NCI-H1436 treated with DMSO at 0.1 percent for 48 hours (cell line): ENCODE data around the gene TMEM53.
"Not testable (repeated sequence)": the region's sequence is repeated elsewhere in the genome, so short reads cannot be mapped to it uniquely, and the experiment has no call there.

Experiments
- DNase-seq: peaks from one replicate; lab custom pipeline; 2025; lab: John Stamatoyannopoulos, UW

Gene TMEM53

DNA sequence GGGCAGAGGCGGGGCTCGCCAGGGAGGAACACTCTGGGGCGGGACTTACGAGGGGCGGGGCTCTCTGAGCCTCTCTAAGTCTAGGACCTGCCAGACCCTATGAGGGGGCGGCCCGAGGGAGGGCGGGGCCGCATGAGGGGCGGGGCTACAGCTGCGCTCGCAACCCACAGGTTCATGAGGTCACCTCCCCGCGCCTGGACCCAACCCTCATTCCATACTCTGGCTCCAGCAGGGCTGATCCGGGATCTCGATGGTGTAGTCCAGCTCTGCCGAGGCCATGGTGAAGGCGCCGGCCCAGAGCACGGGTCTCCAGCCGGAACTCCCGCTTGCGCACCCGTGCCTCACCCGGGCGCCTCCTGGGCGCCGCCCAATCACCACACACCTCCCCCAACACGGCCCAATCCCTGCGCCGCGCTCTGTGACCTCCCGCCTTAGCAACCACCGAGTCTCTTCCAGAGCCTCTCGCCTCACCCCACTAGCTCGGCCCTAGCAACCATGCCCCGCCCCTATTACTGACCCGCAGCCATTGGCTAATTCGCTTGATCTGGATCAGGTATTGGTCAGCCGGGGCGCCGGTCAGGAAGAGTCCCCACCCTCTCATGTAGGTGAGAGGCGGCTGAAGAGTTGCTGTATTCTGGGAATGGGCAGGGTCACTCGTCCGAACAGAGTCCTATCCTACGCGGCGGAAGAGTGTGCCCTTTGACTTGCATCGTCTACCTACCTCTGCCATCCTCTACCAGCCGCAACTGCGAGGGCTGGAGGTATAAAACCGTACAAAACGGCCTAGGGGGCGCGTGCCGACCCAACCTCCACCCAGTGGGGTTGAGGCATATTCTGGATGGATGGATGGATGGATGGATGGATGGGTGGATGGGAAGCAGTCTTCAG, at the start of gene TMEM53, which contains the start of gene ARMH1:
TSS of gene TMEM53 (minus strand) at position 369 of the 888 bp plus-strand sequence. CDS start at position 279, 90 bp downstream.
TSS of gene ARMH1 (plus strand) at position 602 of the 888 bp plus-strand sequence. CDS start 14,984 bp downstream, outside the sequence.
- DNase-seq = peak; percentile 86

DNA sequence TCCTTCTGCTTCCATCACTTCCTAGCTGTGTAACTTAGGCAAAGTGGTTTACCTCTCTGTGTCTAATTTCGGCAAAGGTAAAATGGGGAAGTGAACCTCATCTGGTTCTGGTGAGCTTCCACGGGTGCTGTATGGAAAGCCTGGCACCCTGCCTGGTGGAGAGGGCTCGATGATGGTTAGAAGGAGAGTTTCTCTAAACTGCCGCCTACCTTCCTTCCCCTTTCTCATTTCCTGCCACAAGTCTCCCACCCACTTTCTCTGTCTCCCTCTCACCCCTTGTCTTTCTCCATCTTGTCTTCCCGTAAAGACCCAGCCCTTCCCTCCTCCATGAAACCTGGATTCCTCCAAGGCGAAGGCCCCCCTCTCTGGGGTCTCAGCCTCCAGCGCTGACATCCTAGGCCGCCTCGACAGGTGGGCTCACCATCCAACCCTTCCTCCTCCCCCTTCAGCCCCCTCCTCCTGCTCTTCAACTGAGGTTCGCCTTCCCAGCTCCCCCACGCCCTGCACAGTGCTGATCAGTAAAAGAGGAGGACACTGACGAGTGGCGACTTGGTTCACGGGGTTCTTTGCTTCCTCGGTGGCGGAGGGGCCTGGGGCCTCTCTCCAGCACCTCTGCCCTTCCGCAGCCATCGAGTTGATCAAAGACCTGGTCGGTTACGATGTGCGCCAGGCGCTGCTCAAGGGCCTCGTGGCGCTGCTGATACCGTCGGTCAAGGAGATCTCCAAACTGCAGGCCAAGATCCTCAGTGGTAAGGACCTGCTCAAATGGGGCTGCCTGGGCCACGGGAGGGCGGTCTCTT, 49.4 kb upstream of the TMEM53 start:
- DNase-seq = no peak

DNA sequence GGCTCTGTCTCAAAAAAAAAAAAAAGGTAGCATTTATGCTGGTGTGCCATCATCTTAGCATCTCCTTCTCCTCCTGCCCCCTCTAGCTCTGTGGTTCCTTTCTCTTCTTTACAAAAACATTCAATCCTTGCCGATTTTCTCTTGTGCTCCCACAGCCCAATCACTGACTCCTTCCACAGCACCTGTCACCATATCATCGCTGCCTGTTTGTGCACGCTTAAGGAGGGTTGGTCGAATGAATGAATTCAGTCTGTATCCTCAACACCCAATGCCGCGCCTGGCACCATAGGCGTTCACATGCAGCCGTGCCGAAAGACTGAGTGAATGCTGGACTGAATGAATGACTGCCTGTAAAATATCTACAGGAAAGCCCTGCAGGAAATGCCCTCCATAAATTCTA, 48.8 kb upstream of the TMEM53 start:
- DNase-seq = no peak

- no peak for DNase-seq
Measured at GRCh38 chr1:44721485-44722361, 47.4 kb upstream of the TMEM53 start.

DNA sequence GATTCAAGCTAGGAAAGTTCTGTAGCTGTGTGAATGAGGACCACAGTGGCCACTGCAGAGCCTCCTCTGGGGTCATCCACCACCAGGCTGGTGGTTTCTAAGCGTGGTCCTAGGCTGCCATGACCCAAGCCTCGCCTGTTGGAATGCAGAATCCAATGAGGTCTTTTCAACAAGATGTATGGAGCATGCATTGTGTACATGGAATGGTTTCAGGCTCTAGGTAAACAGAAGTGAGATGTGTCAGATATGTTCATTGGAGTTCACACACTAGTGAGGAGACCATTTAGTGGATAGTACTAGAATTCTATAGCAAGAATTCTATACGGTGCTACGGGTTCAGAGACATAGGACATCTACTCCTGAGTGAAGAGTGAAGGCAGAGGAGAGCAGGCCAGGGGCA, 46.0 kb upstream of the TMEM53 start:
- no peak for DNase-seq

DNA sequence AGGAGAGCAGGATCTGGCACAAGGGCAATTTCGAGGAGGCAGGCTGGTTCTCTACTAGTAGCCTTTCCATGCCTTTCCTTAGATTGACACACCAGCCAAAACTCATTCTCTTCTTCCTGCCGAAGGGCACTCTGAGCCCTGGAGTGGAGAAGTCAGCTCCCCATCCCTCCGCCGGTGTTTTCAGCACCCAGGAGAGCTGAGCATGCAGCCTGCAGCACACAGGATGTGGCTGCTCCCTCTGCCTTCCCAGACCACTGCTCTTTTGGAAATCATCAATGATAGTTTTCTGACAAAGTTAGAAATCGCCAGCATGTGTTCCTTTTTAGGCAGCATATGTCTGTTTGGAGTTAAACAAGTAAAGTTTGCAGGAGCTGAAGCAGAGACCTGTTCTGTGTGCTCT, 45.0 kb upstream of the TMEM53 start:
- DNase-seq = no peak

DNA sequence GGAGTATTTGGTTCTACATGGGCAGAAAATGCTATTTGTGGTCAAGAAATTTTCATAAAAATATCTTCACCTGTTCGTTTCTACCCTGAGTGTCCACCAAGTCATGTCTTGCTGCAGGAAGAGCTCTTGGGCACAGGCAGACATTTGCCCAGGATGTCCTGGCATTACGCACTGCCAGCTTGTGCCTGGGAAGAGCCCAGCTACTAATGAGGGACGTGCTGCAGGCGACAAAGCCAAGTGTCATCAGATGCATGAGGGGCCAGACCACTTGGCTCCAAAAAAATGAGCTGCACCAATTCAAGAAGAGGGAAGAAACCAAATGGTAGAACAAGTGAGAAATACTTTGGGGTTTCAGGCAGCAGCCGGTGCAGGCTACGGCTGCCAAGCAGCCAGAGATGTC, 43.8 kb upstream of the TMEM53 start:
- no peak for DNase-seq

GRCh38 chr1:44717653-44718052, 43.4 kb upstream of the TMEM53 start:
- DNase-seq = no peak

DNA sequence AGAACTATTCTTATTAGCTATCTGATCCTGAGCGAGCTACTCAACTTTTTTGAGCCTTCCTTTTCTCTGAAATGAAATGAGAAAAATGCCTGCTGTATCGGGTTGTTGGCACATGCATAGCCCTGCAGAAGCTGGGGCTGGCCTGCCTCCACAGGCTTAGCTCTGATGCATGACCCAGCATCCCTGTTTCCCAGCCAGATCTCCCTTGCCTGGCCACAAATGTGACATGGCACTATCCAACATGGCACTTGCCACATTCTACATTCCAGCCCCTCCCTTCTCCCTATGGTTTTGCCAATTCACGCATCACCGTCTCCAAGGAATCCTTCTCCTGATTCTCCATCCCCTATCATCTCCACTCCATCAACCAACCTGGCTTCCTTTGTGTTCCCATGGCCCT, 42.9 kb upstream of the TMEM53 start:
- no peak for DNase-seq

GRCh38 chr1:44714944-44715571, 40.8 kb upstream of the TMEM53 start:
- no peak for DNase-seq

- no peak for DNase-seq
Measured at GRCh38 chr1:44714532-44714931, 40.3 kb upstream of the TMEM53 start.

DNA sequence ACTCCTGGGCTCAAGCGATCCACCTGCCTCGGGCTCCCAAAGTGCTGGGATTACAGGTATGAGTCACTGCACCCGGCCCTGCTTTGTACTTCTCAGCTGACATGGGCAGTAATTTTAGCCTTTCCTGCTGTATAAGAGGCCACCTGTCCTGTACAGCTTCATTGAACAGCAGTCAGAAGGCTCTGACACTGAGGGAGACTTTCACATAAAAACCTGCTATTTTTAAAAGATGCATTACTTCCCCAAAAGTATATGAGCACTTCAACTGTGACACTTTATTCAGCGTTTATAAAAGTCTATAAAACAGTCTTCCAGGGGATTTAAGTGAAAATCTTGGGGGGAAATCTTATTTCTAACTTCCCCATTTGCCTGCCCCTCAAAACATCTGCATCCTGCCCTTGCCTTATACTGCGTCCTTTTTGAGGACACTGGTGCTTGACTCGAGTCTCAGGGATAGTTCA, 39.1 kb upstream of the TMEM53 start:
- DNase-seq = no peak

DNA sequence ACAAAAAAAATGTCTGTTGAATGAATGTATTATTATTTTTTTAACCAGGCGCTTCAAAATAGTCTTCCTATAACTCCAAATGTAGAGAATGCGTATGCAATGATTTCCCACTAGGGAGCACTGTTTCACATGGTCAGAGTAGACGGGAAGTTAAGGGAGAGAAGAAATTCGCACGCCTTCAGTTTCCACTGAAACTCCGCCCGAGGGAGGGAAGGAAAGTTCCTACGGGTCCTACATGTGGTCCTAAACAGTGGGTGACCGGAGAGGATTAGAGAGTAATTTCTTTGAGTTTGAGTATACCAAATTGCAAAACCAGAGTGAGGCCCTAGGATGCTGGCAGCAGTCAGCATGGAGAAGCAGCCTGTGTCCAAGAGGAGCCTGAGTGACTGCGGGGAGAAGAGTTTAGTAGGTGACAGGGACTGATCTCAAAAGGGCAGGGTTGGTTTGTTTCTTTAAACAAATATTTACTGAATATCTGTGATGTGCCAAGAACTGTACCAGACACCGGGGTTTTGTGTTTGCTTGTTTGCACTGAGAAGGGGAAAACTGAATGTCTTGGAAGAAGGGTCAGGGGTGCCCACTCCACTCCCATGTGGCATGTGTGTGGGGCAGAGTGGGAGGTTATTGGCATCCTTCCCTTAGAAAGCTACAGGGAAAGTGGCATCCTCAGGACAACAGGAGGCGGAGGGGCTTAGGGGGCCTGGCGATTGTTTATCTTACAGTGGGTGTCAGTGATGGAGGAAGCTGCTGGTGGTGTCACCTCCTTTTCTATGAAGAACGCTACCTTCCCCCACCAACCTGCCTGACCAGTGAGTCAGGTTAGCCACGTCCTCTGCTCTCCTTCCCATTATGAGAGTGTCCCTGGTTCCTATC, 33.9 kb upstream of the TMEM53 start:
- DNase-seq = no peak

GRCh38 chr1:44707112-44707881, 33.0 kb upstream of the TMEM53 start:
- DNase-seq = no peak

DNA sequence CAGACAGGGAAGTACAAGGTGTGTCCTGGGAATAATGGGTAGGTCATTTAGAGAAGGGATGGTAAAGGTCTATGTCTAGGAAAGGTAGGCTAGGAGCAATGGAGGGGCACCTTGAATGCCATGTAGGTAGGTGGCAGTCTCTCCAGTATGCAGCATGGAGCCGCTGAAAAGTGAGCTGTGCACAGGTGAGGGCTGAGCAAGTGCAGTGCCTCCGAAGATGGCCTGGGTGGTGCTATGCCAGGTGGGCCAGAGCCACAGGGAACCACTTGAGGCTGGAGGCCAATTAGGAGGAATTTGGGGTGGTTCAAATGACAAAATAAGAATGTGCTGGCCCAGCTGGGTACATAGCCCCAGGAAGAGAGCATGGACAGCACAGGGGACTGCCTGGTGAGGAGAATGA, 31.7 kb upstream of the TMEM53 start:
- no peak for DNase-seq

GRCh38 chr1:44705470-44705869, 31.2 kb upstream of the TMEM53 start:
- no peak for DNase-seq

GRCh38 chr1:44701141-44701573, 26.9 kb upstream of the TMEM53 start:
- DNase-seq = no peak

- DNase-seq = no peak
Measured at GRCh38 chr1:44700573-44700972, 26.3 kb upstream of the TMEM53 start.

DNA sequence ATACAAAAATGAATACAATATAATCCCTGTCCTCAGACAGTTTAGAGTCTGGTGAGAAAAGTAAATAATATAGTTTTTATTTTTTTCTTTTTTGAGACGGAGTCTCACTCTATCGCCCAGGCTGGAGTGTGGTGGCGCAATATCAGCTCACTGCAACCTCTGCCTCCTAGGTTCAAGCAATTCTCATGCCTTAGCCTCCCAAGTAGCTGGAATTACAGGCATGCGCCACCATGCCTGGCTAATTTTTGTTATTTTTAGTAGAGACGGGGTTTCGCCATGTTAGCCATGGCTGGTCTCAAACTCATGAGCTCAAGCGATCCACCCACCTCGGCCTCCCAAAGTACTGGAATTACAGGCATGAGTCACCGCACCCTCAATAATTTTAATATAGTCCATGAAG, 25.1 kb upstream of the TMEM53 start:
- DNase-seq = not testable (repeated sequence)

DNA sequence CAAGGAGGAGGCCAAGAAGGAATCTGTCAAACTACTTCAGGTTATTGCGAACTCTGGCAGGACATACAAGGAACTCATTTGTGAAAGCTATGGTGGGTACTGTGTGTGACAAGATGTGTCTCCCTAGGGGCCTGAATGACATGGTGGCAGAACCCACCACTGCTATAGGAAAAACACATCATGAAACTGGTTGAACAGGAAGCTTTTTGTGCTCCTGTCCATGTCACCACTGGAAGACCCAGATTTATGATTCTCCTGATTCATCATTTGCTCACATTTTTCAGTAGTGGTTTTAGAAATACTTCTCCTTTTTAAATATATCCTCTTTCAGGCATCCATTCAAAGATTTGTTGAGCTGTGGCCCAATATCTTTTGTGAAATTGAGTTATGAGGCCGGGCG, 23.9 kb upstream of the TMEM53 start:
- no peak for DNase-seq
